ENCODE results near the gene ELP1. TPM values are rescaled to one million over a fixed set of nuclear protein-coding genes. Genes with fewer than 3 reads are reported as not detected.

Gene ELP1
- total RNA-seq, 3 donors from 2014 or later: 14.3 to 18.7 (median 16.7) TPM

GRCh38 chr9:108911820-108912219, 22.1 kb downstream of the ELP1 start:
- Histone ChIP-seq H3K9me3 (no peaks in the 10 kb centered on the region), H3K36me3 (ENCODE audit: low read depth) (peaks cover 6% of the 10 kb centered on the region), H3K4me1 (ENCODE audit: low read depth) (no peaks in the 10 kb centered on the region), H3K4me3 (no peak overlapping the region)
- ATAC-seq (no peak), DNase-seq (no peak)
- intact Hi-C loops (cut with DNase I, micrococcal nuclease): no loop called here
- no peak for TF ChIP-seq CTCF (IDR thresholded peaks at IDR 0.05)

GRCh38 chr9:108910914-108911313, 23.0 kb downstream of the ELP1 start:
- intact Hi-C loops (cut with DNase I, micrococcal nuclease): no loop called here
- no peak overlapping the region for H3K4me3 ChIP-seq
- ATAC-seq (no peak), DNase-seq (no peak)
- peaks cover 6% of the 10 kb centered on the region for H3K36me3 ChIP-seq (ENCODE audit: low read depth)
- no peaks in the 10 kb centered on the region for H3K9me3 ChIP-seq
- H3K4me1 ChIP-seq (ENCODE audit: low read depth): no peaks in the 10 kb centered on the region
- no peak for TF ChIP-seq CTCF (IDR thresholded peaks at IDR 0.05)

- TF ChIP-seq CTCF (IDR thresholded peaks at IDR 0.05): no peak
- Histone ChIP-seq H3K9me3 (no peaks in the 10 kb centered on the region), H3K4me3 (no peak overlapping the region), H3K36me3 (ENCODE audit: low read depth) (peaks cover 6% of the 10 kb centered on the region), H3K4me1 (ENCODE audit: low read depth) (no peaks in the 10 kb centered on the region)
- DNase-seq: no peak
- no peak for ATAC-seq
- intact Hi-C loops (cut with DNase I, micrococcal nuclease): no loop called here
These were observed 23.5 kb downstream of the ELP1 start for GRCh38 chr9:108910402-108910801.

- no peak for TF ChIP-seq CTCF (IDR thresholded peaks at IDR 0.05)
- ATAC-seq (no peak), DNase-seq (no peak)
- Histone ChIP-seq H3K36me3 (ENCODE audit: low read depth) (peaks cover 6% of the 10 kb centered on the region), H3K9me3 (no peaks in the 10 kb centered on the region), H3K4me1 (ENCODE audit: low read depth) (no peaks in the 10 kb centered on the region), H3K4me3 (no peak overlapping the region)
- intact Hi-C loops (cut with DNase I, micrococcal nuclease): no loop called here
These were observed 28.4 kb downstream of the ELP1 start for GRCh38 chr9:108905494-108905893.

- ATAC-seq (no peak), DNase-seq (no peak)
- Histone ChIP-seq H3K9me3 (no peaks in the 10 kb centered on the region), H3K4me3 (no peak overlapping the region), H3K36me3 (ENCODE audit: low read depth) (peaks cover 6% of the 10 kb centered on the region), H3K4me1 (ENCODE audit: low read depth) (no peaks in the 10 kb centered on the region)
- intact Hi-C loops (cut with DNase I, micrococcal nuclease): no loop called here
- no peak for TF ChIP-seq CTCF (IDR thresholded peaks at IDR 0.05)
These were observed 29.8 kb downstream of the ELP1 start for GRCh38 chr9:108904161-108904560.

GRCh38 chr9:108903420-108904103, 30.4 kb downstream of the ELP1 start:
- Histone ChIP-seq H3K4me1 (ENCODE audit: low read depth) (no peaks in the 10 kb centered on the region), H3K4me3 (no peak overlapping the region), H3K36me3 (ENCODE audit: low read depth) (peaks cover 3% of the 10 kb centered on the region), H3K9me3 (no peaks in the 10 kb centered on the region)
- intact Hi-C loops (cut with DNase I, micrococcal nuclease): no loop called here
- ATAC-seq (no peak), DNase-seq (no peak)
- no peak for TF ChIP-seq CTCF (IDR thresholded peaks at IDR 0.05)
